Osteoblast (primary cell): ENCODE results near the gene MIEF1. TPM values are rescaled to one million over a fixed set of nuclear protein-coding genes. Genes with fewer than 3 reads are reported as not detected.

Source experiments
- DNase-seq: peaks from one replicate; pipeline ENCODE4 v3.0.0; 2011; ENCODE audit warnings: low spot score, mixed read lengths; ENCODE audit not compliant: insufficient read length; ENCODE audit errors: missing footprints
- H2AFZ ChIP-seq: 2 replicates; pipeline ENCODE4 v1.6.0; 2011; ENCODE audit warnings: mild to moderate bottlenecking, low read length
- H3K27ac ChIP-seq: 2 replicates; pipeline ENCODE4 v1.5.1; 2011; ENCODE audit warnings: mild to moderate bottlenecking, low read depth, low read length, moderate library complexity
- H3K27me3 ChIP-seq: 2 replicates; pipeline ENCODE4 v1.6.0; 2012; ENCODE audit warnings: mild to moderate bottlenecking, control low read depth, inconsistent platforms, low read length, moderate library complexity; ENCODE audit not compliant: insufficient read depth
- H3K36me3 ChIP-seq: 2 replicates; pipeline ENCODE4 v1.5.1; 2011; ENCODE audit warnings: mild to moderate bottlenecking, low read length, control low read depth, moderate library complexity; ENCODE audit not compliant: insufficient read depth
- H3K4me1 ChIP-seq: 2 replicates; pipeline ENCODE4 v1.5.1; 2011; ENCODE audit warnings: mild to moderate bottlenecking, low read length, control low read depth, moderate library complexity; ENCODE audit not compliant: insufficient read depth
- H3K4me2 ChIP-seq: 2 replicates; pipeline ENCODE4 v1.6.0; 2011; ENCODE audit warnings: mild to moderate bottlenecking, low read length; ENCODE audit not compliant: insufficient read depth
- H3K4me3 ChIP-seq: fragments of 200-600 bp; sonication (generic); 3 replicates; pipeline ENCODE4 v1.5.1; 2012; ENCODE audit warnings: mild to moderate bottlenecking, low read length, inconsistent platforms; ENCODE audit not compliant: insufficient read depth
- H3K79me2 ChIP-seq: 2 replicates; pipeline ENCODE4 v1.6.0; 2012; ENCODE audit warnings: mild to moderate bottlenecking, low read length, control low read depth, inconsistent platforms; ENCODE audit not compliant: insufficient read depth
- H3K9me3 ChIP-seq: 2 replicates; pipeline ENCODE4 v1.5.1; 2011; ENCODE audit warnings: low read depth, low read length, control low read depth
- H4K20me1 ChIP-seq: 2 replicates; pipeline ENCODE4 v1.6.0; 2012; ENCODE audit warnings: mild to moderate bottlenecking, low read length, control low read depth; ENCODE audit not compliant: insufficient read depth
- total RNA-seq: library from RNA; depleted of rRNA; stranded (reverse); fragments of >200 nt; gene quantifications from 2 replicates; pipeline ENCODE4 v1.2.3, GENCODE V29; 2012
- TF ChIP-seq, protein P1 (sequence below): IDR thresholded peaks from 2 replicates; pipeline ENCODE4 v1.5.1; 2011; ENCODE audit warnings: mild to moderate bottlenecking, low read depth, low read length, moderate library complexity; ENCODE audit errors: extremely low read depth

MIEF1 gene
- total RNA-seq, 1 donor: 23.5 TPM

DNA sequence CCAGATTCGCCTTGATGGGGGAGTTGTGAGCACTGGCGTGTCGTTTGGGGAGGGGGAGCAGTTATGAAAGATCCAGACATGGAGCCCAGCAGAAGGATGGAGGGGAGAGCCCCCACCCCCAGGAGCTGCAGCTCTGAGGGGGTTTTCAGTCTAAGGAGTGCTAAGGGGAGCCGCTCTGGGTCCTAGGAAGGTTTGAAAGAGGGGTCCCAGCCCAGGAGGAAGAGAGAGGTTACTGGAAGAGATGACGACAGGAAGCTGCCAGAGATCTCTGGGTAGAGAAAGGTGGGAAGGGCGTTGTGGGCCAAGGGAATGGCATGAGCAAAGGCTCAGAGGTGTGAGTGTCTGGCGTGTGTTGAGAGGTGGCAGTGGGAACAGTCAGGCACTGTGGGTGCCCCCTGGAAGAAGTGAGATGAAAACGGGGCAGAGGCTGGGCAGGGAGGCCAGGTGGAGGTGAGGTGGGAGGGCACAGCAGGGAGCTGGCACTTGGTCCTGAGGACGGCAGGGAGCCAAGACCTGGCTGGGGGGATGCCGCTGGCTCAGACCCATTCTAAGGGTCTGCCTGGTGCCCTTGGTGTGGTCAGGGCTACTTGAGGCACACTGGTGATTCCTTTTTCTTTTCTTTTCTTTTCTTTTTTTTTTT lies 43.5 kb upstream of the MIEF1 start:
- H3K4me3 ChIP-seq: no peak overlapping the region
- no peak for DNase-seq
- no peaks in the 10 kb centered on the region for H4K20me1 ChIP-seq
- no peaks in the 10 kb centered on the region for H3K36me3 ChIP-seq
- H3K9me3 ChIP-seq: no peaks in the 10 kb centered on the region
- H3K4me2 ChIP-seq: no peak overlapping the region
- H3K27ac ChIP-seq: no peak overlapping the region
- TF ChIP-seq, protein P1, sequence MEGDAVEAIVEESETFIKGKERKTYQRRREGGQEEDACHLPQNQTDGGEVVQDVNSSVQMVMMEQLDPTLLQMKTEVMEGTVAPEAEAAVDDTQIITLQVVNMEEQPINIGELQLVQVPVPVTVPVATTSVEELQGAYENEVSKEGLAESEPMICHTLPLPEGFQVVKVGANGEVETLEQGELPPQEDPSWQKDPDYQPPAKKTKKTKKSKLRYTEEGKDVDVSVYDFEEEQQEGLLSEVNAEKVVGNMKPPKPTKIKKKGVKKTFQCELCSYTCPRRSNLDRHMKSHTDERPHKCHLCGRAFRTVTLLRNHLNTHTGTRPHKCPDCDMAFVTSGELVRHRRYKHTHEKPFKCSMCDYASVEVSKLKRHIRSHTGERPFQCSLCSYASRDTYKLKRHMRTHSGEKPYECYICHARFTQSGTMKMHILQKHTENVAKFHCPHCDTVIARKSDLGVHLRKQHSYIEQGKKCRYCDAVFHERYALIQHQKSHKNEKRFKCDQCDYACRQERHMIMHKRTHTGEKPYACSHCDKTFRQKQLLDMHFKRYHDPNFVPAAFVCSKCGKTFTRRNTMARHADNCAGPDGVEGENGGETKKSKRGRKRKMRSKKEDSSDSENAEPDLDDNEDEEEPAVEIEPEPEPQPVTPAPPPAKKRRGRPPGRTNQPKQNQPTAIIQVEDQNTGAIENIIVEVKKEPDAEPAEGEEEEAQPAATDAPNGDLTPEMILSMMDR: no peak
- H2AFZ ChIP-seq: no peak overlapping the region
- no peaks in the 10 kb centered on the region for H3K4me1 ChIP-seq
- no peaks in the 10 kb centered on the region for H3K79me2 ChIP-seq
- H3K27me3 ChIP-seq: peaks cover 44% of the 10 kb centered on the region

DNA sequence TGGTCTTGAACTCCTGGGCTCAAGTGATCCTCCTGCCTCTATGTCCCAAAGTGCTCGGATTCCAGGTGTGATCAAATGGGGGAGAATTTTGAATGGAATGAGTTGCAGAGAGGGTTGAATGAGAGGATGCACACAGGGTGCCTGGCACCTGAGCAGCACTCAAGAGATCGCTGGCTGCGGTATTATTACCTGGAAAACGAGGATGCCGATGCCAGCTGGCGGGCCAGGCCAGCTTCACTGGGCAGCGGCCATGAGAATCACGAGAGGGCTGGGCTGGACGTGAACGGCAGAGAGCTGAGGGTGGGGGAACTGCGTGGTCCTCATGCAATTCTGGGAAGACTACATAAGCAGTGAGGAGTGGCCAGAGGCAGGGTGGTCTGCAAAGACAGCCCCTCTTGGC lies 42.4 kb upstream of the MIEF1 start:
- DNase-seq: no peak
- no peak overlapping the region for H3K4me3 ChIP-seq
- H3K4me1 ChIP-seq: no peaks in the 10 kb centered on the region
- no peak overlapping the region for H3K27ac ChIP-seq
- H3K9me3 ChIP-seq: no peaks in the 10 kb centered on the region
- no peaks in the 10 kb centered on the region for H4K20me1 ChIP-seq
- no peak overlapping the region for H3K4me2 ChIP-seq
- TF ChIP-seq, protein P1: no peak
- no peaks in the 10 kb centered on the region for H3K36me3 ChIP-seq
- H3K79me2 ChIP-seq: no peaks in the 10 kb centered on the region
- no peak overlapping the region for H2AFZ ChIP-seq
- peaks cover 34% of the 10 kb centered on the region for H3K27me3 ChIP-seq

DNA sequence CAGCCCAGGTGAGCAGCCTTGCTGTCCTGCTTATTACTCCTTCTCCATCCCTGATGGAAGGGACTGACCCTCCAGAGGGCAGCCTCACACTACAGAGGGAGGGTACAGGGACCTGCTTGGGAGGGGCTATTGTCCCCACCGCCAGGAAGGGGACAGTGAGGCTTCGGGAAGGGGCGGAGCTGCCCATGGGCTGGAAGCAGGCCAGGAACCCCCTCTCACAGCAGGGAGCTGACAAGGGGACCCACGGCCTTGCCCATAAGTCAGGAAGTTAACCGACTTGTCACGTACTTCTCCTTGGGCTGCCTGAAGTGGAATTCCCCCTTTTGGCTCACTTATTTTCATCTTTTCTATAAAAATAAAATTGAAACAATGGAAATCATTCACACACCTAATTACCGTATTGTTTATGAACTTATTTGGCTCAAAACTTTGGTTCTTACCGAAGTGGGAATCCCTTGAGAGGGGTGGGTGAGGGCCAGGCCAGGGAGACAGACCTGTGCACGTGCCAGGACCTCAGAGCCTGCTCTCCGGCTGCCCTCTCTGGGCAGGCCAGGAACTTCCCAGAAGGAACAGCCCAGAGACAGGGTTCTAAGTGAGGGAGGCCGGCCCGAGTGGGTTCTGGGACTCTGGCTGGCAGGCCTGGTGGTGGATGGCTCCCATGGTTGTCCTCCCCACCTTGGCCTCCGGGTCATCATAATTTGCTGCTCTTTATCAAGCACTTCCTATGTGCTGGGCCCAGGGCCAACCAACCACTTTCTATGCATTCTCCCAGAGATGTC lies 39.5 kb upstream of the MIEF1 start:
- Histone ChIP-seq H3K4me3 (no peak overlapping the region), H3K9me3 (no peaks in the 10 kb centered on the region), H3K27me3 (peaks cover 16% of the 10 kb centered on the region), H2AFZ (no peak overlapping the region), H3K4me1 (no peaks in the 10 kb centered on the region), H3K27ac (no peak overlapping the region), H3K79me2 (no peaks in the 10 kb centered on the region), H3K4me2 (no peak overlapping the region), H4K20me1 (no peaks in the 10 kb centered on the region), H3K36me3 (no peaks in the 10 kb centered on the region)
- no peak for DNase-seq
- TF ChIP-seq, protein P1: no peak

DNA sequence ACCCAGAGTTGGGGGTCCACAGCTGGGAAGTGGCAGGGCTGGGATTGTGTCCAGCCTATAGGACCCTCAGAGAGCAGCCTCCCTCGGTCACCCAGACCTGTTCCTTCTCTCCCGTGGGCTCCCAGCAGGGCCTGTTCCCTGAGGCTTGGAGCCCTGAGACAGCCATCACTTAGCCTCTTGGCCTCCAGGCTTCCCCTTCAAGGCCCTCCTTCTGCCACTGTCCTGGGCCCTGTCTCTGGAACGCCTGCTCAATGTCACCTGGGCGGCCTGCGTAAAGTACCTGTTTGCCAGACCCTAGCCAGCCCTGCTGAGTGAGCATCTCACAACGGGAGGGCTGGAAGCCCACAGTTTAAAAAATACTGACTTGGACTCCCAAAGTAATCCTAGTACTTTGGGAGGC lies 38.8 kb upstream of the MIEF1 start:
- no peak for DNase-seq
- Histone ChIP-seq H3K4me2 (no peak overlapping the region), H3K79me2 (no peaks in the 10 kb centered on the region), H2AFZ (no peak overlapping the region), H3K27me3 (peaks cover 11% of the 10 kb centered on the region), H3K36me3 (no peaks in the 10 kb centered on the region), H3K27ac (no peak overlapping the region), H3K9me3 (no peaks in the 10 kb centered on the region), H4K20me1 (no peaks in the 10 kb centered on the region), H3K4me1 (no peaks in the 10 kb centered on the region), H3K4me3 (no peak overlapping the region)
- TF ChIP-seq, protein P1: no peak
